ENCODE results near the gene DEK.

- no peak for TF ChIP-seq CTCF (IDR thresholded peaks at IDR 0.05; ENCODE audit: low read length)
- TF ChIP-seq EZH2 (IDR thresholded peaks at IDR 0.05; ENCODE audit: borderline replicate concordance, low read length) = no peak
Measured at GRCh38 chr6:18212231-18212630, 52.1 kb downstream of the DEK start.

Measured in OCI-LY1 (cell line).